Mammary epithelial cell (primary cell): ENCODE results near the gene TBX18.

ENCODE experiments used
- EZH2 ChIP-seq: IDR thresholded peaks from 2 replicates; pipeline ENCODE4 v1.6.1; 2012; ENCODE audit warnings: low read length, inconsistent platforms, borderline replicate concordance
- TF ChIP-seq, protein P1 (sequence below), 2 donors: IDR thresholded peaks in 1 of 2; conservative IDR thresholded peaks in 1 of 2; 2 replicates each; pipeline ENCODE4 v1.5.1; 2011 to 2012; ENCODE audit warnings: inconsistent platforms in 2 of 2, low read length in 2 of 2, mild to moderate bottlenecking in 2 of 2, control low read depth in 1 of 2, low read depth in 1 of 2; ENCODE audit not compliant: insufficient read depth in 1 of 2; ENCODE audit errors: extremely low read depth in 1 of 2

DNA sequence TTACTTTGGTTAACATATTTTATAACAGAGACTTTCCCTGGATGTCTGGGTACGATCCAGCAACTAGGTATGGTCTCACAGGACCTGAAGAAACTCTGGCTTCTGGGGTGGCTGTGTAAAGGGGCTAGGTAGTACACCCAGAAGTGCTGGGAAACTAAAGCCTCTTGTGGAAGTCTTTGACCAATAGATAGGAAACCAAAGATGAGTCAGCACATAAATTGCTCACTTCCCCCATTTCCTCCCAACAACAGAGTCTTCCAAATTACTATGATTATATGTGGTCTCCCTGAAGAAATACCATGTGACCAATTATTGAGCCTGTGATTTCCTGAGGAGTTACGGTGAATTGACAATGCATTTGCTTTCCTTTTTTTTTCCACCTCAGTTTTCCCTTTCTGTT lies 26.8 kb upstream of the TBX18 start:
- TF ChIP-seq, protein P1, sequence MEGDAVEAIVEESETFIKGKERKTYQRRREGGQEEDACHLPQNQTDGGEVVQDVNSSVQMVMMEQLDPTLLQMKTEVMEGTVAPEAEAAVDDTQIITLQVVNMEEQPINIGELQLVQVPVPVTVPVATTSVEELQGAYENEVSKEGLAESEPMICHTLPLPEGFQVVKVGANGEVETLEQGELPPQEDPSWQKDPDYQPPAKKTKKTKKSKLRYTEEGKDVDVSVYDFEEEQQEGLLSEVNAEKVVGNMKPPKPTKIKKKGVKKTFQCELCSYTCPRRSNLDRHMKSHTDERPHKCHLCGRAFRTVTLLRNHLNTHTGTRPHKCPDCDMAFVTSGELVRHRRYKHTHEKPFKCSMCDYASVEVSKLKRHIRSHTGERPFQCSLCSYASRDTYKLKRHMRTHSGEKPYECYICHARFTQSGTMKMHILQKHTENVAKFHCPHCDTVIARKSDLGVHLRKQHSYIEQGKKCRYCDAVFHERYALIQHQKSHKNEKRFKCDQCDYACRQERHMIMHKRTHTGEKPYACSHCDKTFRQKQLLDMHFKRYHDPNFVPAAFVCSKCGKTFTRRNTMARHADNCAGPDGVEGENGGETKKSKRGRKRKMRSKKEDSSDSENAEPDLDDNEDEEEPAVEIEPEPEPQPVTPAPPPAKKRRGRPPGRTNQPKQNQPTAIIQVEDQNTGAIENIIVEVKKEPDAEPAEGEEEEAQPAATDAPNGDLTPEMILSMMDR (conservative IDR thresholded peaks at IDR 0.05 in 1 of 2, IDR thresholded peaks at IDR 0.05 in 1 of 2; ENCODE audit: extremely low read depth in 1 of 2, insufficient read depth in 1 of 2, low read depth in 1 of 2, low read length in 2 of 2), result no peak
- no peak for TF ChIP-seq EZH2
